Heart right ventricle (tissue), 16 donors: ENCODE measurements around the gene KIF18A. TPM values are rescaled to one million over a fixed set of nuclear protein-coding genes. Genes with fewer than 3 reads are reported as not detected.

Source experiments
- ATAC-seq, 8 donors: fragments of 200-7000 bp; cut with Tn5 transposase; one replicate each; pipeline ENCODE4 v1.9.1; 2020; ENCODE audit warnings: mild to moderate bottlenecking in 8 of 8, moderate library complexity in 8 of 8, moderate number of reproducible peaks in 1 of 8
- DNase-seq, 2 donors: peaks; one replicate each; pipeline ENCODE4 v3.0.0-alpha.2; 2020
- H3K27ac ChIP-seq, 10 donors: fragments of 200-600 bp; sonication (generic) in 2 of 10; one replicate each; pipeline versions ENCODE4 v1.5.0 to v1.8.0; 2020 to 2022; ENCODE audit warnings: mild to moderate bottlenecking in 3 of 10
- H3K27me3 ChIP-seq, 7 donors: fragments of 200-600 bp; one replicate each; pipeline ENCODE4 v1.8.0; 2021 to 2022; ENCODE audit warnings: mild to moderate bottlenecking in 2 of 7
- H3K36me3 ChIP-seq, 9 donors: fragments of 200-600 bp; sonication (generic) in 1 of 9; one replicate each; pipeline versions ENCODE4 v1.5.0 to v1.8.0; 2020 to 2022; ENCODE audit warnings: mild to moderate bottlenecking in 2 of 9
- H3K4me1 ChIP-seq, 9 donors: fragments of 200-600 bp; sonication (generic) in 1 of 9; one replicate each; pipeline versions ENCODE4 v1.5.0 to v1.8.0; 2020 to 2022; ENCODE audit warnings: mild to moderate bottlenecking in 4 of 9
- H3K4me3 ChIP-seq, 10 donors: fragments of 200-600 bp; sonication (generic) in 2 of 10; one replicate each; pipeline versions ENCODE4 v1.5.0 to v1.8.0; 2020 to 2022; ENCODE audit warnings: mild to moderate bottlenecking in 7 of 10, moderate library complexity in 2 of 10
- H3K9me3 ChIP-seq, 11 donors: fragments of 200-600 bp in 10 of 11; sonication (generic) in 2 of 11; one replicate each; pipeline versions ENCODE4 v1.5.0 to v1.8.0; 2013 to 2022; ENCODE audit warnings: mild to moderate bottlenecking in 2 of 11, control low read depth in 1 of 11, moderate library complexity in 1 of 11
- WGBS, 2 donors: extraction: QIAGEN DNeasy Blood & Tissue Kit; methylation state at CpG; one replicate each; pipeline ENCODE4 v1.1.7; 2013; ENCODE audit warnings: inconsistent platforms in 1 of 2; 5-methylcytosine and 5-hydroxymethylcytosine counted together
- intact Hi-C, 10 donors: fragments of 100-400 bp; cut with DNase I; formaldehyde crosslinking; loops; one replicate each; pipeline versions ENCODE4 v1.11.1 to v1.14.2; 2022
- polyA plus RNA-seq, 2 donors: library from polyadenylated mRNA; stranded (reverse); fragments of 200-250 nt; gene quantifications; one replicate each; pipeline ENCODE4 v1.2.3, GENCODE V29; 2013
- total RNA-seq, 10 donors: library from RNA; stranded (reverse); fragmentation: NEBNext Ultra II Directional in 3 of 10; extraction: Animal tissue kit (Norgen Biotek cat#: 25700) in 3 of 10; gene quantifications; one replicate each; pipeline versions ENCODE4 v1.2.1 to v1.2.4, GENCODE V29; 2021 to 2023
- TF ChIP-seq, protein P1 (sequence below), 9 donors: fragments of 200-600 bp; sonication (generic) in 2 of 9; IDR thresholded peaks; one replicate each; pipeline versions ENCODE4 v1.5.0 to v1.8.0; 2021 to 2022; ENCODE audit warnings: antibody characterized with exemption in 9 of 9, mild to moderate bottlenecking in 5 of 9, moderate library complexity in 1 of 9
- donor health status: Arrhythmogenic right ventricular cardiomyopathy.
- donor health status: ischemic (EF 13 %, LVEDD 7.1; RV severe dilation, severe dysfunction).
- donor health status: healthy with polysubstance abuse.
- donor health status: DM: no; HTN: yes; CAD: no.
- donor health status: DM: no; HTN: no; CAD: no.
- donor health status: ischemic (EF 25% LVEDD 6.9; RV normal size, moderate dysfunction).
- donor health status: ischemic (EF 25% LVEDD 5.7; RV mildly dilated, moderate dysfunction).
- donor health status: healthy.
- donor health status: DM: yes; HTN: yes; CAD: no.
- donor health status: Ischemic cardiomyopathy.
- donor health status: ischemic (EF 35%, LVEDD 5.7; RV mildly dilated, moderate dysfunction).
- donor health status: nonischemic (EF 11% LVEDD 7.7; RV severe dilation, severe dysfunction).
- donor health status: DM: yes; HTN: yes; CAD: no.
- donor health status: PGD.
- donor health status: ischemic (EF 29% LVEDD 5.4; RV normal size, mild dysfunction).
- donor health status: nonischemic (EF 23%, LVEDD 6.1; RV moderate dilation, normal function).

KIF18A gene
- total and polyA plus RNA-seq, 12 donors: 0.06 to 1.3 (median 0.17) TPM; not detected in 2

GRCh38 chr11:27977527-27977926 is 130.4 kb downstream of the KIF18A start:
- ATAC-seq (no peak), DNase-seq (no peak)
- Histone ChIP-seq H3K36me3 (no peaks in the 10 kb centered on the region), H3K4me3 (no peak overlapping the region), H3K4me1 (no peaks in the 10 kb centered on the region), H3K27ac (no peak overlapping the region), H3K9me3 (no peaks in the 10 kb centered on the region), H3K27me3 (no peaks in the 10 kb centered on the region)
- intact Hi-C loops: no loop called here
- WGBS, 2 donors: 88 to 92% methylated on average over 2 of the region's 2 CpGs
- TF ChIP-seq, protein P1, sequence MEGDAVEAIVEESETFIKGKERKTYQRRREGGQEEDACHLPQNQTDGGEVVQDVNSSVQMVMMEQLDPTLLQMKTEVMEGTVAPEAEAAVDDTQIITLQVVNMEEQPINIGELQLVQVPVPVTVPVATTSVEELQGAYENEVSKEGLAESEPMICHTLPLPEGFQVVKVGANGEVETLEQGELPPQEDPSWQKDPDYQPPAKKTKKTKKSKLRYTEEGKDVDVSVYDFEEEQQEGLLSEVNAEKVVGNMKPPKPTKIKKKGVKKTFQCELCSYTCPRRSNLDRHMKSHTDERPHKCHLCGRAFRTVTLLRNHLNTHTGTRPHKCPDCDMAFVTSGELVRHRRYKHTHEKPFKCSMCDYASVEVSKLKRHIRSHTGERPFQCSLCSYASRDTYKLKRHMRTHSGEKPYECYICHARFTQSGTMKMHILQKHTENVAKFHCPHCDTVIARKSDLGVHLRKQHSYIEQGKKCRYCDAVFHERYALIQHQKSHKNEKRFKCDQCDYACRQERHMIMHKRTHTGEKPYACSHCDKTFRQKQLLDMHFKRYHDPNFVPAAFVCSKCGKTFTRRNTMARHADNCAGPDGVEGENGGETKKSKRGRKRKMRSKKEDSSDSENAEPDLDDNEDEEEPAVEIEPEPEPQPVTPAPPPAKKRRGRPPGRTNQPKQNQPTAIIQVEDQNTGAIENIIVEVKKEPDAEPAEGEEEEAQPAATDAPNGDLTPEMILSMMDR (IDR thresholded peaks at IDR 0.05): no peak

GRCh38 chr11:27977031-27977430 is 130.9 kb downstream of the KIF18A start:
- H3K27ac ChIP-seq: no peak overlapping the region
- WGBS, 2 donors: 82% methylated on average over 3 of the region's 3 CpGs
- no peak for ATAC-seq

DNA sequence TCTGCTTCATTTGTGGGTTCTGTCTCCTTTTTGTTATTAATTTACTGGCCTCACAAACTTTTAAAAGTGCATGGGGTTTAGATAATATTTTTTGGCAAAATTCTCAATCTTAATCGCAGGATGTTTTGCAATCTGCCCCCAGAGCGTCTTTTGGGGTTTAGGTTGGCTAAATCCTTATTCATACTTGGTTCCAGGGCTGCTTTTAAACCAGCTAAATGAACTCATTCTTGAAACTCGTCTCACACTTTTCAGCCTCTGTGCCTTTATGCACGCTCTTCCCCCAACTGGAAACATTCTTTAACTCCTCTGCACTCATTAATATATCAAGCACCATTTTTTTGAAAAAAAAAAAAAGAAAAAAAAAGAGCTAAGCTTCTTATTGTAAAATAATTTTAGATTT is 131.7 kb downstream of the KIF18A start:
- Histone ChIP-seq H3K9me3 (no peaks in the 10 kb centered on the region), H3K27ac (no peak overlapping the region), H3K36me3 (no peaks in the 10 kb centered on the region), H3K4me1 (no peaks in the 10 kb centered on the region), H3K4me3 (no peak overlapping the region), H3K27me3 (no peaks in the 10 kb centered on the region)
- intact Hi-C loops: no loop called here
- DNase-seq (no peak), ATAC-seq (peak in 3 of 8 donors; percentile 8 to 65 (median 45))
- WGBS, 2 donors: 61 to 77% methylated on average over 4 of the region's 4 CpGs
- TF ChIP-seq, protein P1 (IDR thresholded peaks at IDR 0.05): no peak

More at GRCh38 chr11:27977031-27977430, 130.9 kb downstream of the KIF18A start:
- H3K4me1 ChIP-seq: no peaks in the 10 kb centered on the region
- no peaks in the 10 kb centered on the region for H3K27me3 ChIP-seq
- intact Hi-C loops: no loop called here
- H3K36me3 ChIP-seq: no peaks in the 10 kb centered on the region
- H3K4me3 ChIP-seq: no peak overlapping the region
- no peaks in the 10 kb centered on the region for H3K9me3 ChIP-seq
- TF ChIP-seq, protein P1 (IDR thresholded peaks at IDR 0.05): no peak
- no peak for DNase-seq

DNA sequence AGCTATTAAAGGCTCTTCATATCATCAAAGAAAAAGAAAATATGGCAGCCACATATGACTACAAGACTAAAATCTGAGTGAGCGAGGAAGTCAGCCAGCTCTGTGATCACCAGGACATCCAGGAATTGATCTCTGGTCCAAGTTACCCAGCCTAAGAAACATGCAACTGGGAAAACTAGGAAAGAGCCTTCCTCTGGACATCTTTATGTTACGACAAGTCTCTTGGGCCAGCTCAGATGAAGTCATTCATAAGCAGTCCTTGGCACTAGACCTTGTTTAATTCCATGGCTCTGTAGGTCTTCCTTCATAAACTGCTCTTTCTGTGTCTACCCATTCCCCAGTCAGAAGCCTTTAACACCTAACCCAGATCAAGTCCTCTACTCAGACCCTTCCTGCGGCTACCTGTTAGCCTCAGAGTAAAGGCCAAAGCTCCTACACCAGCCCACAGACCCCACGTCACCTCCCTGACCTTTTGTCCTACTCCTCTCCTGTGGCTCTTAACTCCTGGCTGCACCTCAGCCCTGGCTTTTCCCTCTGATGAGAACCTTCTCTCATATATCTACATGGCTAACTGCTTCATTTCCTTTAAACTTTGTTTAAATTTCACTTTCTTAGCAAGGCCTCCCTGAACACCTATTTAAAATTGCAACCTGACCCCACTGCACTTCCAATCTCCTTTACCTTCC is 134.0 kb downstream of the KIF18A start:
- WGBS, 2 donors: 72% methylated on average over 4 of the region's 4 CpGs
- Histone ChIP-seq H3K27me3 (no peaks in the 10 kb centered on the region), H3K36me3 (no peaks in the 10 kb centered on the region), H3K9me3 (no peaks in the 10 kb centered on the region), H3K27ac (no peak overlapping the region), H3K4me1 (no peaks in the 10 kb centered on the region), H3K4me3 (no peak overlapping the region)
- intact Hi-C loops: no loop called here
- DNase-seq: no peak
- ATAC-seq: no peak
- TF ChIP-seq, protein P1 (IDR thresholded peaks at IDR 0.05): no peak
